GM21515 (cell line): ENCODE results near the gene COG4.

Experiments used
- ATAC-seq: cut with Tn5 transposase; IDR thresholded peaks from one replicate; pipeline ENCODE4 v1.9.1; 2021; ENCODE audit not compliant: unreplicated experiment

COG4 gene

DNA sequence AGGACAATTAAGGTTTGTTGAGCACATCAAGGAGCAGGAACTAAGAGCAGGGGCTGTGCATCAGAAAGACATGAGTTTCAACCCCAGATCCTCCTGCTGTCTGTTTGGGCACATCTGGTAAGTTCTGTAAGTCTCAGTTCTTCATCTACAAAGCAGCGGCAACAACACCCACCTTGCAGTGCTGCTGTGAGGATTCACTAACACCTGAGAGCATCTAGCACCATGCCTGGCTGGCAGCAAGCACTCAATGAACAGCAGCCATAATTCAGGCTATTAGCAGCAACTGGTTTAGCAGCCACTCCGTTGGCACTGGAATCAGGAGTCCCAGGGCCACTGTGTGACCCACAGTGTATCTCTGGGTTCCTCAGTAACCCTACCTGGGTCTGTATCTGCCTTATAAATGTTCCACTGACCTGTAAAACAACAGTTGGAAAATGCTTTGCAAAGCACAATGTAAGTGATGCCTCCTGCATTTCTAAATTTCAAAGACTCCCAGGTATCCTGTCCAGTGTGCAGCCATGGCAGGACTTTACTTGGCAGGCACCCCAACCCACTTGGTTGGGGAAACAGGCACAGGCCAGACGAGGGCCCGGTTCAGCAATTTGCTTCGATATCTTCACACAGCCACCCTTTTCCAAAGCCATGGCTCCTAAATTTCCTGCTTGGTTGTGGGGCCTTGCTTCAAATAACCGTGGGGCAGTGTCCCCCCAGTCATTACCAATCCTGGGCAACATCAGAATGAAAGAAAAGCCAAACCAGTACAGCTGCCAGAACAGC lies 88.7 kb downstream of the COG4 start:
- no peak for ATAC-seq

DNA sequence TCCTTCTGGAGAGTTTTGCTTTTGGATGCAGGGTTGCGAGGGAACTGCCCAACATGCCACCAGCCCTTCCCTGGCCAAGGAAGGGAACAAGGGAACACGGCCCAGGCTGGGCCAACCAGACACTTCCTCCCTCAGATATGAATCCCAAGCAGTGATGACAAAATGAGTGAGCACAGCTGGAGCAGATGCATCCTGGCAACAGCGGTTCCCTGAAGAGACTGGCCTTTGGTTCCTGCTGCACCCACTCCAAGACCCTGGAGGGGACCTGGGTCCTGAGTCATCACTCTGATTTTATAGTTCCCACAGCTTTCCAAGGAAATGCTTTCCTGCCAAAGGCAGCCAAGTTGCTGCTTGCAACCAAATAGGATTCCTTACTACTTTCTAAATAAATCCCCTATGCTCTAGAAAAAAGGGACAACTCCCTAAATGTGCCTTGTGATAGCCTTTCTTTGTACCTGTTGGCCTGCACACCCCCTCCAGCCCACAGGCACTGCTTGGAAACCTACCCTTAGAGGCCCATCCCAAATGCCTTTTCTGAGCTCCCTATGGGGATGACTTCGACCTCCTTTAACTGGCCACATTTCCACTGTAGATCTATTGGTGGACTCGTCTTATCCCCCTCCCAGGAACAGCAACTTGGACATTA lies 89.8 kb downstream of the COG4 start:
- ATAC-seq = no peak

DNA sequence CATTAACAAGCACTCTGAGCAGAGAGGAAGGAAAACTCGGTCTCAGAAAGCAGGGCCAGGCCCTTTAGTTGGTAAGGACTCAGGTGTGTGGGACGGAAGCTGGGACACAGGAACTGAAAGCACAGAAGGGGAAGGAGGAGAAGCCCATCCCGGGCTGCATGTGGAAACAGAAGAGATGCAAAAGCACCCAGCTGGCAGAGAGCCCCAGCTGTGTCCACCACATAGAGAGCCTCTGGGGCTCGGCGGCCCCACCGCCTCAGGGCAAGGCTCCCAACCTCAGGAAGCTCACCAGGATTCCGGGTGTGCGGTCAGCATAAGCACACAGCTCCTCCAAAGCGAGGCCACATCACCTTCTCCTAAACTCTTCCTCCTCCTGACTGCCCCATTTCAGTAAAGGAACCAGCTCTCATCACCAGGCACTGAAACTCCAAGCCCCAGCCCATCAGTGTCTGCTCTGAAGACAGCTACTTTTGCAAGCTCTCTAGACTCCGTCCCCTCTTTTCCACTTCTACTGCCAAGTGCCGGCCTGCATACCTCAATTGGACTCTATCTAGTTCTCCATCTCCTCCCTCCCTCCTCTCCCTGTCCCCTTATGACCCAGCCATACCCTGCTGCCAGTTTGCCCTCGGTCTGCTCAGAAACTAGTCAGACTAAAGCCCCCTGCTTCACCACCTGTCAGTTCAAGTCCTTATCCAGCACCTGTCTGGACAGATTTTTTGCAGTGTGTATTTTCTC lies 90.5 kb downstream of the COG4 start:
- no peak for ATAC-seq

DNA sequence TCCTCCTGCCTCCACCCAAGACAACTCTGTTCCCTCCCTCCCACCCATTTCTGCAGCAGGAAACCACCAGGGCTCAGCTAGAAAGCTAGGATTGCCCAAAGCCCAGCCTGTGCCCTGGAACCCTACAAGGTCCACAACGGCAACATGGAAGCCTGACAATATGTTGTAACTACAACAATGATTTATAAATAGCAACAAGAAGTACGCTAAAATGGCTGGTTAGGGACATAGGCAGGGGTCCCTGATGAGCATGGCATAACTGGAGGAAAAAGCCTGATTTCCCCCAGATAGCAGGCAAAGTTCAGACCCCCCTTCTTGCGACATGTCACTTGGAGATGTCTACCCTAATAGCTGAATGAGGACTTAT lies 91.0 kb downstream of the COG4 start:
- no peak for ATAC-seq

DNA sequence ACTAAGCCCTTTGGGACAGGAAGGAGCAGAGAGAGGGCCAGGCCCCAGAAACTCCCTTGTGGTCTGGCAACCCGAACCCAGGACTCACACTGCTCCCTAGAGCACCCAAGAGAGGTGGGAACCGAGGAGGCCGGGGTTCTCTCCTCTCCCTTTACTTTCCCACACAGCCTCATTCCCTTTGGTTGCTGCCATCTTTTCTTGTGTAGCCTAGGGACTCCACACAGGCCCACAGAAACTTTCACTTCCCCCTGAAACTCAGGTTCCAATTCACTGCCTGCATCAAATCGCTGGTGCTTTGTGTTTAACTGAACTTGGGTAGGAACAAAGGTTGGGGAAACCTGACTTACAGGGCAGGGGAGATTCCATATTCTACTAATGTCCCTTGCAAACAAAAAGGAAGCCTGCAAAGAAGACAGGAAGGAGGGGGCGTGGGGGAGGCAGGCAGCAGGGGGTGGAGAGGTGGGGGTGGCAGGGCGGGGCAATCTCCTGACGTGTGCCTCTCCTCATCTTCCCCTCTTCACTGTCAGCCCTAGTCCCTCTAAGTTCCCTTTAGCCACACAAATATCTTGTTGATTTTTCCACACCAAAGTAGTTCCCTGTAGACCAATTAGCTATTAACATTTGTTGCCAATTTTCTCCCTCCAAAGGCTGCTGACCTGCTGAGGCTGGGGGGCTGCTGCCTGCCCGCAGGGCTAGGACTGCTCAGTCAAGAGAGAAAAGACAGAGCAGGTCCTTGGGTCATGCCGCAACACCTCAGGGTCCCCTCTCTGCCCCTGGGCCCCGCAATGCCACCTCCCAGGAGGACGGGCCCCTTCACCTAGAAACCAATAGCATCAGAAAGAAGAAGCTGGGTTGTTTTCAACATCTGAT lies 92.5 kb downstream of the COG4 start:
- ATAC-seq = peak; percentile 44
